Endodermal cell (in vitro differentiated cells): ENCODE data around the gene MYCN. TPM values are rescaled to one million over a fixed set of nuclear protein-coding genes. Genes with fewer than 3 reads are reported as not detected.
"Not testable (repeated sequence)": the region's sequence is repeated elsewhere in the genome, so short reads cannot be mapped to it uniquely, and the experiment has no call there.

ENCODE experiments used
- DNase-seq: peaks from one replicate; pipeline ENCODE4 v3.0.0-alpha.2; 2017
- H3K27ac ChIP-seq: 2 replicates; pipeline ENCODE4 v1.5.1; 2013; ENCODE audit warnings: mild to moderate bottlenecking, low read depth, low read length, moderate library complexity
- H3K27me3 ChIP-seq: 2 replicates; pipeline ENCODE4 v1.6.1; 2013; ENCODE audit warnings: mild to moderate bottlenecking, low read length, moderate library complexity; ENCODE audit not compliant: insufficient read depth, control insufficient read depth, poor library complexity, severe bottlenecking
- H3K36me3 ChIP-seq: 2 replicates; pipeline ENCODE4 v1.7.0; 2013; ENCODE audit warnings: mild to moderate bottlenecking, low read length, moderate library complexity; ENCODE audit not compliant: control insufficient read depth, insufficient read depth
- H3K4me1 ChIP-seq: one replicate; pipeline ENCODE4 v1.7.0; 2013; ENCODE audit warnings: low read length; ENCODE audit not compliant: control insufficient read depth, insufficient read depth
- H3K4me3 ChIP-seq: 2 replicates; pipeline ENCODE4 v1.5.1; 2013; ENCODE audit warnings: mild to moderate bottlenecking, low read length, moderate library complexity
- H3K9ac ChIP-seq: 2 replicates; pipeline ENCODE4 v1.6.1; 2013; ENCODE audit warnings: mild to moderate bottlenecking, low read length, moderate library complexity; ENCODE audit not compliant: poor library complexity, severe bottlenecking; ENCODE audit errors: extremely low read depth
- H3K9me3 ChIP-seq: 2 replicates; pipeline ENCODE4 v1.6.1; 2013; ENCODE audit warnings: mild to moderate bottlenecking, low read length, moderate library complexity; ENCODE audit not compliant: control insufficient read depth
- H3K27ac Mint-ChIP-seq: 2 replicates; pipeline ENCODE4 v1.8.0; 2020; ENCODE audit warnings: mixed read lengths
- H3K27me3 Mint-ChIP-seq: 2 replicates; pipeline ENCODE4 v1.8.0; 2021; ENCODE audit warnings: mild to moderate bottlenecking, mixed read lengths; ENCODE audit not compliant: insufficient read depth
- H3K36me3 Mint-ChIP-seq: 2 replicates; pipeline ENCODE4 v1.8.0; 2020; ENCODE audit warnings: low read depth, mixed read lengths
- H3K4me1 Mint-ChIP-seq: 2 replicates; pipeline ENCODE4 v1.8.0; 2020; ENCODE audit warnings: mixed read lengths
- H3K4me3 Mint-ChIP-seq: 2 replicates; pipeline ENCODE4 v1.8.0; 2020; ENCODE audit warnings: mild to moderate bottlenecking, moderate library complexity, mixed read lengths
- H3K9me3 Mint-ChIP-seq: 2 replicates; pipeline ENCODE4 v1.8.0; 2020; ENCODE audit warnings: mild to moderate bottlenecking, mixed read lengths
- WGBS, 2 experiments: methylation state at CpG; one replicate each; pipeline versions ENCODE4 v1.1.5 to v1.1.7; 2013; ENCODE audit warnings: missing lambda C conversion rate in 2 of 2, mixed read lengths in 1 of 2; ENCODE audit not compliant: insufficient coverage in 1 of 2, insufficient read length in 1 of 2; 5-methylcytosine and 5-hydroxymethylcytosine counted together
- total RNA-seq, 2 donors: library from RNA; stranded (reverse); fragmentation: NEBNext Ultra II Directional in 1 of 2; extraction: Animal tissue kit (Norgen Biotek cat#: 25700) in 1 of 2; gene quantifications; 2 replicates in 1 of 2; 3 replicates in 1 of 2; pipeline ENCODE4 v1.2.1, GENCODE V29; 2021
- TF ChIP-seq, protein P1 (sequence below): fragments of 200-600 bp; sonication (generic); conservative IDR thresholded peaks from 2 replicates; pipeline ENCODE4 v1.5.0; 2021; ENCODE audit warnings: antibody characterized with exemption, mild to moderate bottlenecking

MYCN gene
- total RNA-seq, 2 donors from 2014 or later, result 36.8 to 52.3 TPM

- no peaks in the 10 kb centered on the region for H3K9me3 ChIP-seq
- H3K27ac Mint-ChIP-seq, result no peak overlapping the region
- no peaks in the 10 kb centered on the region for H3K9me3 Mint-ChIP-seq
- no peaks in the 10 kb centered on the region for H3K27me3 ChIP-seq
- H3K27me3 Mint-ChIP-seq, result no peaks in the 10 kb centered on the region
- no peak for DNase-seq
- no peak overlapping the region for H3K4me3 ChIP-seq
- 91 to 92% methylated on average over 4 to 5 of the region's 5 CpGs for WGBS, 2 experiments
- no peak overlapping the region for H3K27ac ChIP-seq
- H3K4me3 Mint-ChIP-seq, result no peak overlapping the region
- H3K36me3 ChIP-seq, result peaks cover 35% of the 10 kb centered on the region
- H3K4me1 ChIP-seq, result no peaks in the 10 kb centered on the region
- H3K9ac ChIP-seq, result no peak overlapping the region
- TF ChIP-seq, protein P1, sequence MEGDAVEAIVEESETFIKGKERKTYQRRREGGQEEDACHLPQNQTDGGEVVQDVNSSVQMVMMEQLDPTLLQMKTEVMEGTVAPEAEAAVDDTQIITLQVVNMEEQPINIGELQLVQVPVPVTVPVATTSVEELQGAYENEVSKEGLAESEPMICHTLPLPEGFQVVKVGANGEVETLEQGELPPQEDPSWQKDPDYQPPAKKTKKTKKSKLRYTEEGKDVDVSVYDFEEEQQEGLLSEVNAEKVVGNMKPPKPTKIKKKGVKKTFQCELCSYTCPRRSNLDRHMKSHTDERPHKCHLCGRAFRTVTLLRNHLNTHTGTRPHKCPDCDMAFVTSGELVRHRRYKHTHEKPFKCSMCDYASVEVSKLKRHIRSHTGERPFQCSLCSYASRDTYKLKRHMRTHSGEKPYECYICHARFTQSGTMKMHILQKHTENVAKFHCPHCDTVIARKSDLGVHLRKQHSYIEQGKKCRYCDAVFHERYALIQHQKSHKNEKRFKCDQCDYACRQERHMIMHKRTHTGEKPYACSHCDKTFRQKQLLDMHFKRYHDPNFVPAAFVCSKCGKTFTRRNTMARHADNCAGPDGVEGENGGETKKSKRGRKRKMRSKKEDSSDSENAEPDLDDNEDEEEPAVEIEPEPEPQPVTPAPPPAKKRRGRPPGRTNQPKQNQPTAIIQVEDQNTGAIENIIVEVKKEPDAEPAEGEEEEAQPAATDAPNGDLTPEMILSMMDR, result no peak
- H3K4me1 Mint-ChIP-seq, result peaks cover 7% of the 10 kb centered on the region
- peaks cover 40% of the 10 kb centered on the region for H3K36me3 Mint-ChIP-seq
Measured at GRCh38 chr2:15949551-15949950, 9.2 kb downstream of the MYCN start.

DNA sequence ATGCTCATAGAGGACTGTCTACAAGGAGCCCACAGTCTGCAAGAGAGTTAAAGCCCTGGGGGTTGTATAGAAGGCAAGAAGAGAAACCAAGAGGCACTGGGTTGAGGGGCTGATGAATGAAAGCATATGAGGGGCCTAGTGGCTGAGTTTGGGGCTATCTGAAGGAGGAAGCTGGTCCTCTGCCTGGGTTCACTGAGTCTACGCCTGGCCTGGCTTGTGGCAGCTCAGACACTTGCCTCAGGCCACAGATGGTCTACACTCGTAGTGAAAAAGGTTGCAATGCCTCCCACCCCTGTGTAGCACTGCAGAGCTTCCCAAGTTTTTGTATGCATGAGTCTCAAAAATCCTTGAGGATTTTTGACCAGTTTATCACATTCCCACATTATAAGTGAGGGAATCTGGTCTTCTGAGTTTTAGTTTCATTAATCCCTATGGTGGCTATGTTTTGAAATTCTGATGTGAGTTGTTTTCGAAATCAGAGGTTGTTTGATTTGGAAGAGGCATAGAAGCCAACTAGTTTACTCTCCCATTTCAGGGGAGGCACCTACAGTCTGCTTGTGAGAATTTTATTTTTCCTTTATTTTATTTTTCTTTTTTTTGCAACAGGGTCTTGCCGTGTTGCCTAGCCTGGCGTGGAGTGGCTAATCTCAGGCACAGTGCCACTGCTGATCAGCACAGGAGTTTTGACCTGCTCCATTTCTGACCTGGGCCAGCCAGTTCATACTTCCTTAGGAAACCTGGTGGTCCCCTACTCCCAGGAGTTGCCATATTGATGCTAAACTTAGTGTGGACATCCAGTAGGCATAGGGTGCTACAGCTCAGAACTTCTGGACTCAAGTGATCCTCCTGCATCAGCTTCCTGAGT lies 10.0 kb downstream of the MYCN start:
- H3K27me3 Mint-ChIP-seq, result no peaks in the 10 kb centered on the region
- no peak overlapping the region for H3K4me3 Mint-ChIP-seq
- no peaks in the 10 kb centered on the region for H3K9me3 Mint-ChIP-seq
- Histone ChIP-seq H3K4me1 (no peaks in the 10 kb centered on the region), H3K27me3 (no peaks in the 10 kb centered on the region), H3K9ac (no peak overlapping the region), H3K27ac (no peak overlapping the region), H3K36me3 (peaks cover 29% of the 10 kb centered on the region), H3K9me3 (no peaks in the 10 kb centered on the region), H3K4me3 (no peak overlapping the region)
- TF ChIP-seq, protein P1, result no peak
- H3K36me3 Mint-ChIP-seq, result peaks cover 32% of the 10 kb centered on the region
- DNase-seq, result no peak
- peaks cover 5% of the 10 kb centered on the region for H3K4me1 Mint-ChIP-seq
- H3K27ac Mint-ChIP-seq, result no peak overlapping the region
- WGBS, 2 experiments, result 87 to 100% methylated on average over 3 to 5 of the region's 5 CpGs

- peaks cover 16% of the 10 kb centered on the region for H3K36me3 Mint-ChIP-seq
- WGBS, 2 experiments, result 90 to 96% methylated on average over 5 to 11 of the region's 11 CpGs
- not testable (repeated sequence) for H3K9me3 Mint-ChIP-seq, H3K27ac ChIP-seq, DNase-seq, H3K27me3 Mint-ChIP-seq, H3K4me3 ChIP-seq, H3K27ac Mint-ChIP-seq, H3K4me1 ChIP-seq, H3K4me3 Mint-ChIP-seq, H3K4me1 Mint-ChIP-seq, H3K9me3 ChIP-seq, H3K9ac ChIP-seq, H3K27me3 ChIP-seq
- H3K36me3 ChIP-seq, result peaks cover 13% of the 10 kb centered on the region
Measured at GRCh38 chr2:15951936-15952335, 11.6 kb downstream of the MYCN start.
